Type B pancreatic cell (in vitro differentiated cells): Measurements from ENCODE around the gene PTPN23. TPM values are rescaled to one million over a fixed set of nuclear protein-coding genes. Genes with fewer than 3 reads are reported as not detected.

Experiments
- DNase-seq: peaks from one replicate; pipeline ENCODE4 v3.0.0; 2021; ENCODE audit warnings: mixed read lengths; ENCODE audit not compliant: unreplicated experiment; ENCODE audit errors: extremely low spot score
- H3K27ac Mint-ChIP-seq: 2 replicates; pipeline ENCODE4 v1.8.0; 2021; ENCODE audit warnings: mild to moderate bottlenecking, mixed read lengths
- H3K27me3 Mint-ChIP-seq: 2 replicates; pipeline ENCODE4 v1.8.0; 2021; ENCODE audit warnings: mixed read lengths
- H3K36me3 Mint-ChIP-seq: 2 replicates; pipeline ENCODE4 v1.8.0; 2021; ENCODE audit warnings: mixed read lengths
- H3K4me1 Mint-ChIP-seq: one replicate; pipeline ENCODE4 v1.8.0; 2021; ENCODE audit warnings: mixed read lengths; ENCODE audit not compliant: unreplicated experiment
- H3K4me3 Mint-ChIP-seq: 2 replicates; pipeline ENCODE4 v1.8.0; 2021; ENCODE audit warnings: mild to moderate bottlenecking, mixed read lengths
- H3K9me3 Mint-ChIP-seq: 2 replicates; pipeline ENCODE4 v1.8.0; 2021; ENCODE audit warnings: mixed read lengths
- total RNA-seq: library from RNA; stranded (reverse); gene quantifications from 2 replicates; pipeline ENCODE4 v1.2.1, GENCODE V29; 2021; ENCODE audit warnings: low replicate concordance
- TF ChIP-seq, protein P1 (sequence below): fragments of 200-600 bp; sonication (generic); conservative IDR thresholded peaks from 2 replicates; pipeline ENCODE4 v1.5.0; 2021; ENCODE audit warnings: antibody characterized with exemption, mild to moderate bottlenecking

Gene PTPN23
- total RNA-seq, 1 donor from 2014 or later: 52.5 TPM

DNA sequence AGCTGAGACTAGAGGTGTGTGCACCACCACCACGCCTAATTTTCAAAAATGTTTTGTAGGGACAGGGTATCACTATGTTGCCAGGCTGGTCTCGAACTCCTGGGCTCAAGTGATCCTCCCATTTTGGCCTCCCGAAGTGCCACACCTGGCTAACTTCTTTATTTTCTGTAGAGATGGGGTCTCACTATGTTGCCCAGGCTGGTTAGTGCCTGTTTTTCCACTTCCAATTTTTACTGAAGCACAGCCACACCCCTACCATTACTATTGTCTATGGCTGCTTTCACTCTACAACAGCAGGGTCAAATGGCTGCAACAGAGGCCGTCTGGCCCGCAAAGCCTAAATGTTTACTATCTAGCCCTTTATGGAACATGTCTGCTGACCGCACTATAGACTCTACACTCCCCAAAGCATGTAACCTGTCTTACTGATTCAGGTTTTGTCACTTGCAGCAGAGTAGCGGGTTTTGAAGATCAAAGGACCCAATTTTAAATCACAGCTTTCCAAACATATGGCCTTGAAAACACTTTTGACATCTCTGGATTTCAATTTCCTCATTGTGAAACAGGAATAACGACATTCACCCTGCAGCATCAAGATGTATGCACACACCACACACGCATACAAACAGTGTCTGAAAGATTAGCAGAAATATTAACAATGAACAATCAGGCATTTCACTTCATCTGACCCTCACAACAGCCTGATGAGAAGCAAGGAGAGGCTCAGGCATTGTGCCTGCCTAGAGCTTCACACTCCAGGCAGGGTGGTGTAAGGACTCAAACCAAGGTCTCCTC is 48.9 kb downstream of the PTPN23 start:
- Mint-ChIP-seq H3K27ac (peak overlapping the region; percentile 85), H3K9me3 (no peaks in the 10 kb centered on the region), H3K36me3 (peaks cover 36% of the 10 kb centered on the region), H3K4me3 (peak overlapping the region; percentile 13), H3K4me1 (peaks cover 14% of the 10 kb centered on the region), H3K27me3 (no peaks in the 10 kb centered on the region)
- TF ChIP-seq, protein P1, sequence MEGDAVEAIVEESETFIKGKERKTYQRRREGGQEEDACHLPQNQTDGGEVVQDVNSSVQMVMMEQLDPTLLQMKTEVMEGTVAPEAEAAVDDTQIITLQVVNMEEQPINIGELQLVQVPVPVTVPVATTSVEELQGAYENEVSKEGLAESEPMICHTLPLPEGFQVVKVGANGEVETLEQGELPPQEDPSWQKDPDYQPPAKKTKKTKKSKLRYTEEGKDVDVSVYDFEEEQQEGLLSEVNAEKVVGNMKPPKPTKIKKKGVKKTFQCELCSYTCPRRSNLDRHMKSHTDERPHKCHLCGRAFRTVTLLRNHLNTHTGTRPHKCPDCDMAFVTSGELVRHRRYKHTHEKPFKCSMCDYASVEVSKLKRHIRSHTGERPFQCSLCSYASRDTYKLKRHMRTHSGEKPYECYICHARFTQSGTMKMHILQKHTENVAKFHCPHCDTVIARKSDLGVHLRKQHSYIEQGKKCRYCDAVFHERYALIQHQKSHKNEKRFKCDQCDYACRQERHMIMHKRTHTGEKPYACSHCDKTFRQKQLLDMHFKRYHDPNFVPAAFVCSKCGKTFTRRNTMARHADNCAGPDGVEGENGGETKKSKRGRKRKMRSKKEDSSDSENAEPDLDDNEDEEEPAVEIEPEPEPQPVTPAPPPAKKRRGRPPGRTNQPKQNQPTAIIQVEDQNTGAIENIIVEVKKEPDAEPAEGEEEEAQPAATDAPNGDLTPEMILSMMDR: no peak
- peak; percentile 10 for DNase-seq

DNA sequence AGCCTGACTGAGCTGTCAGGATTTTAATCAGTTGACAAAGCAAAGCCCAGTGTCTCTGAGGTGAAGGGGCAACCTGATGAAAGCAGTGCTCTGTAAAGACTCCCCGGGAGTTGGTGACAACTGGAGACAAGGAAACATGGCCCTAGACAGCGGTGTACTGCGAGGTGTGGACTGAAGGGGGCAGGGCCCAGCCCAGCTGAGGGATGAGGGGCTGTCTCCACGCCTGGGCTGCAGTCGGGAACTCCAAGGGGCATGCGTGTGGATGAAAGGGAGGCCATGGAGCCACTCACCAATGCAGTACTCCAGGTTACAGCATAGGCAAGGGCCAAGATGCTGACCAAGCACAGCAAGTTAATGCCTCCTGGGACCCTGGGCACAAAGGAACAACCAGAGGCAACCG is 49.8 kb downstream of the PTPN23 start:
- TF ChIP-seq, protein P1: no peak
- no peaks in the 10 kb centered on the region for H3K27me3 Mint-ChIP-seq
- peaks cover 29% of the 10 kb centered on the region for H3K36me3 Mint-ChIP-seq

DNA sequence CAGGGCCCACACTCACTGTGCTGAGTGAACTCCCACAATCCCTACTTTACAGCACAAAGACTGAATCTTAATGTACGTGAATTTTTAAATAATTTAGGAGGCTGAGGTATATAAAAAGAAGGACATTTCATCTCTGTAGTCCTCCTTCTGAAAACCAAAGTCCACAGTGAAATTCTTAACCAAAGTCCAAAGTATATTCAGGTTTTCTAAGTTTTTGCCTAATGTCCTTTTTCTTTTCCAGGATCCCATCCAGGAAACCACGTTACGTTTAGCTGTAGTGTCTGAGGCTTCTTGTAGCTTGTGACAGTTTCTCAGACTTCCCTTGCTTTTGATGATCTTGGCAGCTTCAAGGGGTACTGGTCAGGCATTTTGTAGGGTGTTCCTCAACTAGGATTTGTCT is 50.4 kb downstream of the PTPN23 start:
- Mint-ChIP-seq H3K9me3 (no peaks in the 10 kb centered on the region), H3K27me3 (no peaks in the 10 kb centered on the region), H3K4me3 (no peak overlapping the region), H3K36me3 (peaks cover 29% of the 10 kb centered on the region), H3K27ac (no peak overlapping the region), H3K4me1 (peaks cover 14% of the 10 kb centered on the region)
- peak; percentile 2 for DNase-seq
- TF ChIP-seq, protein P1: no peak

More for the DNA sequence above, 49.8 kb downstream of the PTPN23 start:
- no peaks in the 10 kb centered on the region for H3K9me3 Mint-ChIP-seq
- DNase-seq: peak; percentile 42
- peaks cover 14% of the 10 kb centered on the region for H3K4me1 Mint-ChIP-seq
- no peak overlapping the region for H3K27ac Mint-ChIP-seq
- no peak overlapping the region for H3K4me3 Mint-ChIP-seq

DNA sequence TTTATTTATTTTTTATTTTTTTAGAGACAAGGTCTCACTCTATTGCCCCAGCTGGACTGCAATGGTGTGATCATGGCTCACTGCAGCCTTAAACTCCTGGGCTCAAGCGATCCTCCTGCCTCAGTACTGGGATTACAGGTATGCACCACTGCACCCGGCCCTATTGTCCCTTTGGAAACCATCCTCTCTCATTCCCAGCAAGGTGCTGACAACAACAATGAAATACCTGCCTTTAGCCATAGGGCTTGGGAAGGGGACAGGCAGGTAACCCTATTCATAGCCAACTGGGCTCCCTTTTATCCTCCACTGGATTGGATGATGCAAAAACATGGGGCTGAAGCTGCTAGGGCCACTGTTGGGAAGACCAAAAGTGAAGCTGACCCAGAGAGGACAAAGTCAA is 51.9 kb downstream of the PTPN23 start:
- H3K9me3 Mint-ChIP-seq: no peaks in the 10 kb centered on the region
- peaks cover 29% of the 10 kb centered on the region for H3K36me3 Mint-ChIP-seq
- H3K27me3 Mint-ChIP-seq: no peaks in the 10 kb centered on the region
- TF ChIP-seq, protein P1: no peak
- peaks cover 14% of the 10 kb centered on the region for H3K4me1 Mint-ChIP-seq
- H3K27ac Mint-ChIP-seq: no peak overlapping the region
- no peak for DNase-seq
- H3K4me3 Mint-ChIP-seq: no peak overlapping the region

DNA sequence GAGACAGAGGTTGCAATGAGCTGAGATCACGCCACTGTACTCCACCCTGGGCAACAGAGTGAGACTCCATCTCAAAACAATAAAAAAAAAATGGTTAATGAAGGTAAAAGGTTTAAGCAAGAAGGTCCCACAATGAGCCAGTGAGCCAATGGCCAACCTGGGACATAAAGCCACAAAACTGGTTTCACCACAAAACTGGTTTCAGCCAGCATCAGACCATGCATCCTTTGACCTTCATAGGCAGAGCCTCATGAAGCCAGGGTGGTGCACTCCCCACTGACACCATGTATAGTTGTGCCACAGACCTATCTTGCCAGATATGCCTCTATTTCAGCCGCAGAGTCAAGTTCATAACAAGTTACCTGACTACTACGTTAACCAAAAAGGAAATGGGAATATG is 53.0 kb downstream of the PTPN23 start:
- H3K9me3 Mint-ChIP-seq: no peaks in the 10 kb centered on the region
- peak overlapping the region; percentile 63 for H3K27ac Mint-ChIP-seq
- TF ChIP-seq, protein P1: no peak
- peaks cover 14% of the 10 kb centered on the region for H3K4me1 Mint-ChIP-seq
- H3K4me3 Mint-ChIP-seq: no peak overlapping the region
- DNase-seq: peak; percentile 32
- peaks cover 31% of the 10 kb centered on the region for H3K36me3 Mint-ChIP-seq
- no peaks in the 10 kb centered on the region for H3K27me3 Mint-ChIP-seq
